Activated CD8-positive, alpha-beta T cell treated with anti-CD3 and anti-CD28 coated beads for 36 hours (primary cell): ENCODE data around the gene EPS8L2. TPM values are rescaled to one million over a fixed set of nuclear protein-coding genes. Genes with fewer than 3 reads are reported as not detected.
A peak's percentile ranks its signal among the peaks of the same experiment; 100 is the strongest.

ENCODE experiments used
- ATAC-seq: fragments of 200-7000 bp; cut with Tn5 transposase; one replicate; pipeline ENCODE4 v1.10.0; 2021; ENCODE audit warnings: mild to moderate bottlenecking, moderate library complexity
- CTCF ChIA-PET: fragments of 350-600 bp; sonication (Branson Sonifier 250); formaldehyde crosslinking; loops from one replicate; lab custom pipeline; 2021; ENCODE audit warnings: antibody characterized with exemption; lab: Charles Lee
- POLR2A ChIA-PET: fragments of 350-600 bp; sonication (Branson Sonifier 250); formaldehyde crosslinking; loops from one replicate; lab custom pipeline; 2021; ENCODE audit warnings: antibody characterized with exemption; lab: Charles Lee
- DNase-seq: peaks from one replicate; pipeline ENCODE4 v3.0.0-alpha.2; 2020
- H3K27ac Mint-ChIP-seq: one replicate; pipeline ENCODE4 v1.8.0; 2021; ENCODE audit warnings: mild to moderate bottlenecking, mixed read lengths
- H3K27me3 Mint-ChIP-seq: one replicate; pipeline ENCODE4 v1.8.0; 2021; ENCODE audit warnings: mixed read lengths
- H3K36me3 Mint-ChIP-seq: one replicate; pipeline ENCODE4 v1.8.0; 2021; ENCODE audit warnings: low read depth, mixed read lengths
- H3K4me1 Mint-ChIP-seq: one replicate; pipeline ENCODE4 v1.8.0; 2021; ENCODE audit warnings: low read depth, mixed read lengths
- H3K4me3 Mint-ChIP-seq: one replicate; pipeline ENCODE4 v1.8.0; 2021; ENCODE audit warnings: mild to moderate bottlenecking, moderate library complexity, mixed read lengths
- H3K9me3 Mint-ChIP-seq: one replicate; pipeline ENCODE4 v1.8.0; 2021; ENCODE audit warnings: mixed read lengths
- CTCF ChIP-seq: fragments of 200-600 bp; IDR thresholded peaks from one replicate; pipeline ENCODE4 v1.8.0; 2022; ENCODE audit warnings: antibody characterized with exemption, mild to moderate bottlenecking
- intact Hi-C: fragments of 100-400 bp; cut with micrococcal nuclease; formaldehyde crosslinking; loops from one replicate; pipeline ENCODE4 v1.10.0; 2022
- total RNA-seq, 2 experiments: library from RNA; stranded (reverse); gene quantifications; one replicate each; pipeline ENCODE4 v1.2.3, GENCODE V29; 2021

EPS8L2 gene
- total RNA-seq, 2 experiments from 2014 or later, result 15.0 to 16.7 TPM

GRCh38 chr11:742156-742546, 36.1 kb downstream of the EPS8L2 start:
- CTCF ChIA-PET, result no interaction called here
- H3K4me1 Mint-ChIP-seq, result peaks cover 13% of the 10 kb centered on the region
- H3K9me3 Mint-ChIP-seq, result no peaks in the 10 kb centered on the region

GRCh38 chr11:742571-743201, 36.7 kb downstream of the EPS8L2 start:
- H3K9me3 Mint-ChIP-seq, result no peaks in the 10 kb centered on the region
- no peak overlapping the region for H3K27ac Mint-ChIP-seq
- DNase-seq (no peak), ATAC-seq (no peak)
- H3K36me3 Mint-ChIP-seq, result no peaks in the 10 kb centered on the region
- no peak overlapping the region for H3K4me3 Mint-ChIP-seq
- no peaks in the 10 kb centered on the region for H3K27me3 Mint-ChIP-seq
- ChIA-PET POLR2A (no interaction called here), CTCF (no interaction called here)
- H3K4me1 Mint-ChIP-seq, result peaks cover 8% of the 10 kb centered on the region
- TF ChIP-seq CTCF, result no peak
- intact Hi-C loops, result no loop called here

More at GRCh38 chr11:742156-742546, 36.1 kb downstream of the EPS8L2 start:
- DNase-seq (no peak), ATAC-seq (no peak)
- Mint-ChIP-seq H3K4me3 (no peak overlapping the region), H3K36me3 (no peaks in the 10 kb centered on the region), H3K27me3 (no peaks in the 10 kb centered on the region), H3K27ac (no peak overlapping the region)
- TF ChIP-seq CTCF, result no peak
- intact Hi-C loops, result no loop called here
- POLR2A ChIA-PET, result no interaction called here

GRCh38 chr11:745428-745827, 39.4 kb downstream of the EPS8L2 start:
- POLR2A ChIA-PET, result no interaction called here

GRCh38 chr11:746289-747157, 40.5 kb downstream of the EPS8L2 start:
- intact Hi-C loops, result no loop called here
- ATAC-seq (peak; percentile 45), DNase-seq (peak; percentile 62)
- peaks cover 14% of the 10 kb centered on the region for H3K4me1 Mint-ChIP-seq
- peak overlapping the region; percentile 87 for H3K4me3 Mint-ChIP-seq
- H3K27me3 Mint-ChIP-seq, result no peaks in the 10 kb centered on the region
- ChIA-PET POLR2A (interaction anchor here (0.7 to 3.0 kb wide), 10 partner anchors 10 to 170 kb away, joined by 3 to 14 read pairs (median 4); partner anchors contain the start of genes GATD1 and PHRF1), CTCF (interaction anchor here (1.6 to 3.8 kb wide), 3 partner anchors 9 to 227 kb away, joined by 4 to 24 read pairs (median 6); no protein-coding TSS in a partner anchor)
- peaks cover 3% of the 10 kb centered on the region for H3K36me3 Mint-ChIP-seq
- TF ChIP-seq CTCF, result no peak
- peak overlapping the region; percentile 73 for H3K27ac Mint-ChIP-seq
- H3K9me3 Mint-ChIP-seq, result no peaks in the 10 kb centered on the region

More at GRCh38 chr11:745428-745827, 39.4 kb downstream of the EPS8L2 start:
- no peak for DNase-seq
- H3K36me3 Mint-ChIP-seq, result peaks cover 3% of the 10 kb centered on the region
- intact Hi-C loops, result no loop called here
- H3K4me3 Mint-ChIP-seq, result no peak overlapping the region
- peaks cover 14% of the 10 kb centered on the region for H3K4me1 Mint-ChIP-seq
- no peak overlapping the region for H3K27ac Mint-ChIP-seq
- H3K9me3 Mint-ChIP-seq, result no peaks in the 10 kb centered on the region
- ATAC-seq, result no peak
- CTCF ChIA-PET, result interaction anchor here (0.7 to 1.4 kb wide), 3 partner anchors 19 to 41 kb away, joined by 3 to 5 read pairs (median 3); no protein-coding TSS in a partner anchor
- H3K27me3 Mint-ChIP-seq, result no peaks in the 10 kb centered on the region
- no peak for TF ChIP-seq CTCF
